Activated naive CD8-positive, alpha-beta T cell (primary cell): ENCODE data around the gene LDLRAD3.

ENCODE experiments used
- H3K27ac Mint-ChIP-seq: one replicate; pipeline ENCODE4 v1.8.0; 2021; ENCODE audit warnings: mixed read lengths
- H3K27me3 Mint-ChIP-seq: one replicate; pipeline ENCODE4 v1.8.0; 2021; ENCODE audit warnings: mixed read lengths
- H3K36me3 Mint-ChIP-seq: one replicate; pipeline ENCODE4 v1.8.0; 2021; ENCODE audit warnings: mixed read lengths
- H3K4me1 Mint-ChIP-seq: one replicate; pipeline ENCODE4 v1.8.0; 2021; ENCODE audit warnings: low read depth, mixed read lengths
- H3K4me3 Mint-ChIP-seq: one replicate; pipeline ENCODE4 v1.8.0; 2021; ENCODE audit warnings: mild to moderate bottlenecking, mixed read lengths
- H3K9me3 Mint-ChIP-seq: one replicate; pipeline ENCODE4 v1.8.0; 2021; ENCODE audit warnings: low read depth, mixed read lengths

LDLRAD3 gene

GRCh38 chr11:36268337-36268985 lies 324.6 kb downstream of the LDLRAD3 start:
- H3K27me3 Mint-ChIP-seq, result peaks cover 1% of the 10 kb centered on the region
- H3K4me1 Mint-ChIP-seq, result no peaks in the 10 kb centered on the region
- H3K4me3 Mint-ChIP-seq, result no peak overlapping the region
- H3K36me3 Mint-ChIP-seq, result peaks cover 23% of the 10 kb centered on the region
- no peak overlapping the region for H3K27ac Mint-ChIP-seq
- H3K9me3 Mint-ChIP-seq, result peaks cover 7% of the 10 kb centered on the region

- Mint-ChIP-seq H3K36me3 (peaks cover 34% of the 10 kb centered on the region), H3K27me3 (no peaks in the 10 kb centered on the region), H3K27ac (no peak overlapping the region), H3K4me3 (no peak overlapping the region), H3K9me3 (peaks cover 7% of the 10 kb centered on the region), H3K4me1 (no peaks in the 10 kb centered on the region)
These were observed 326.8 kb downstream of the LDLRAD3 start for GRCh38 chr11:36270701-36271100.

GRCh38 chr11:36271794-36272407 lies 328.0 kb downstream of the LDLRAD3 start:
- H3K36me3 Mint-ChIP-seq, result peaks cover 34% of the 10 kb centered on the region
- H3K4me3 Mint-ChIP-seq, result no peak overlapping the region
- H3K4me1 Mint-ChIP-seq, result no peaks in the 10 kb centered on the region
- no peaks in the 10 kb centered on the region for H3K27me3 Mint-ChIP-seq
- H3K27ac Mint-ChIP-seq, result no peak overlapping the region
- H3K9me3 Mint-ChIP-seq, result peaks cover 7% of the 10 kb centered on the region

GRCh38 chr11:36273110-36273509 lies 329.2 kb downstream of the LDLRAD3 start:
- no peaks in the 10 kb centered on the region for H3K27me3 Mint-ChIP-seq
- H3K4me3 Mint-ChIP-seq, result no peak overlapping the region
- no peaks in the 10 kb centered on the region for H3K4me1 Mint-ChIP-seq
- H3K9me3 Mint-ChIP-seq, result peaks cover 7% of the 10 kb centered on the region
- no peak overlapping the region for H3K27ac Mint-ChIP-seq
- peaks cover 37% of the 10 kb centered on the region for H3K36me3 Mint-ChIP-seq

GRCh38 chr11:36274414-36274813 lies 330.6 kb downstream of the LDLRAD3 start:
- Mint-ChIP-seq H3K9me3 (peaks cover 7% of the 10 kb centered on the region), H3K4me3 (no peak overlapping the region), H3K27ac (no peak overlapping the region), H3K4me1 (no peaks in the 10 kb centered on the region), H3K27me3 (no peaks in the 10 kb centered on the region), H3K36me3 (peaks cover 37% of the 10 kb centered on the region)

GRCh38 chr11:36278531-36279282 lies 334.8 kb downstream of the LDLRAD3 start:
- Mint-ChIP-seq H3K9me3 (no peaks in the 10 kb centered on the region), H3K4me1 (peaks cover 6% of the 10 kb centered on the region), H3K36me3 (peaks cover 18% of the 10 kb centered on the region), H3K4me3 (no peak overlapping the region), H3K27ac (no peak overlapping the region), H3K27me3 (no peaks in the 10 kb centered on the region)

GRCh38 chr11:36280531-36280930 lies 336.7 kb downstream of the LDLRAD3 start:
- H3K9me3 Mint-ChIP-seq, result no peaks in the 10 kb centered on the region
- no peaks in the 10 kb centered on the region for H3K27me3 Mint-ChIP-seq
- H3K36me3 Mint-ChIP-seq, result peaks cover 10% of the 10 kb centered on the region
- no peak overlapping the region for H3K4me3 Mint-ChIP-seq
- H3K4me1 Mint-ChIP-seq, result peaks cover 20% of the 10 kb centered on the region
- no peak overlapping the region for H3K27ac Mint-ChIP-seq
